ENCODE measurements around the gene CASP10.

GRCh38 chr2:201208563-201209252 lies 25.8 kb downstream of the CASP10 start:
- TF ChIP-seq CTCF (IDR thresholded peaks at IDR 0.05) (no peak), EZH2 (IDR thresholded peaks at IDR 0.05; ENCODE audit: borderline replicate concordance, insufficient read depth, low read depth, low read length, poor library complexity, severe bottlenecking) (no peak)
